GM23338 (cell line): ENCODE measurements around the gene KIF1A. TPM values are rescaled to one million over a fixed set of nuclear protein-coding genes. Genes with fewer than 3 reads are reported as not detected.

Experiments
- ATAC-seq: fragments of 200-7000 bp; cut with Tn5 transposase; 3 replicates; pipeline ENCODE4 v1.9.1; 2020
- DNase-seq: peaks from one replicate; pipeline ENCODE4 v3.0.0-alpha.2; 2015; ENCODE audit warnings: low spot score
- H2AFZ ChIP-seq: fragments of 200-600 bp; sonication (generic); 2 replicates; pipeline ENCODE4 v1.8.0; 2016; ENCODE audit warnings: antibody characterized with exemption, mild to moderate bottlenecking, moderate library complexity
- H3F3A ChIP-seq: fragments of 200-600 bp; sonication (generic); replicated peaks from 2 replicates; pipeline ENCODE4 v1.8.0; 2017; ENCODE audit warnings: antibody characterized with exemption, mixed run types, low read depth
- H3K27ac ChIP-seq: fragments of 200-600 bp; sonication (generic); 2 replicates; pipeline ENCODE4 v1.6.1; 2016; ENCODE audit warnings: low read depth
- H3K27me3 ChIP-seq: fragments of 200-600 bp; sonication (generic); 2 replicates; pipeline ENCODE4 v1.8.0; 2016; ENCODE audit warnings: mild to moderate bottlenecking, mixed run types, moderate library complexity; ENCODE audit not compliant: insufficient read depth
- H3K36me3 ChIP-seq: fragments of 200-600 bp; sonication (generic); 2 replicates; pipeline ENCODE4 v1.8.0; 2016; ENCODE audit warnings: mild to moderate bottlenecking; ENCODE audit not compliant: insufficient read depth
- H3K4me1 ChIP-seq: fragments of 200-600 bp; sonication (generic); 2 replicates; pipeline ENCODE4 v1.8.0; 2016; ENCODE audit warnings: mild to moderate bottlenecking, moderate library complexity; ENCODE audit not compliant: insufficient read depth
- H3K4me2 ChIP-seq: fragments of 200-600 bp; sonication (generic); 2 replicates; pipeline ENCODE4 v1.7.1; 2017; ENCODE audit warnings: mixed run types
- H3K4me3 ChIP-seq: fragments of 200-600 bp; sonication (generic); 2 replicates; pipeline ENCODE4 v1.6.1; 2016; ENCODE audit warnings: mixed run types
- H3K79me2 ChIP-seq: fragments of 200-600 bp; sonication (generic); replicated peaks from 2 replicates; pipeline ENCODE4 v1.8.0; 2017; ENCODE audit warnings: mild to moderate bottlenecking; ENCODE audit not compliant: insufficient read depth
- H3K9me2 ChIP-seq: fragments of 200-600 bp; sonication (generic); 2 replicates; pipeline ENCODE4 v1.8.0; 2017; ENCODE audit not compliant: insufficient read depth
- H4K20me1 ChIP-seq: fragments of 200-600 bp; sonication (generic); replicated peaks from 2 replicates; pipeline ENCODE4 v1.8.0; 2017; ENCODE audit warnings: mild to moderate bottlenecking; ENCODE audit not compliant: insufficient read depth
- H3K27ac Mint-ChIP-seq: 2 replicates; pipeline ENCODE4 v1.8.0; 2020; ENCODE audit warnings: inconsistent platforms, mild to moderate bottlenecking, moderate library complexity, mixed read lengths
- H3K27me3 Mint-ChIP-seq: 3 replicates; pipeline ENCODE4 v1.8.0; 2022; ENCODE audit warnings: low read depth, mild to moderate bottlenecking, moderate library complexity, mixed read lengths, inconsistent platforms; ENCODE audit not compliant: insufficient read depth, poor library complexity
- H3K36me3 Mint-ChIP-seq: 3 replicates; pipeline ENCODE4 v1.8.0; 2021; ENCODE audit warnings: low read depth, mild to moderate bottlenecking, inconsistent platforms, moderate library complexity, mixed read lengths
- H3K4me1 Mint-ChIP-seq: 3 replicates; pipeline ENCODE4 v1.8.0; 2020; ENCODE audit warnings: mild to moderate bottlenecking, inconsistent platforms, mixed read lengths
- H3K4me3 Mint-ChIP-seq: 3 replicates; pipeline ENCODE4 v1.8.0; 2021; ENCODE audit warnings: moderate library complexity, mild to moderate bottlenecking, inconsistent platforms, mixed read lengths
- H3K9me3 Mint-ChIP-seq: 3 replicates; pipeline ENCODE4 v1.8.0; 2020; ENCODE audit warnings: moderate library complexity, mild to moderate bottlenecking, inconsistent platforms, mixed read lengths
- CREB1 ChIP-seq: fragments of 250-450 bp; sonication (Bioruptor Pico); IDR thresholded peaks from 2 replicates; pipeline ENCODE4 v1.5.0; 2020; ENCODE audit warnings: low read depth, mild to moderate bottlenecking, moderate library complexity
- CTCF ChIP-seq, 2 experiments: fragments of 200-600 bp in 1 of 2; sonication (generic) in 1 of 2; conservative IDR thresholded peaks; 2 replicates each; pipeline versions ENCODE4 v1.5.1 to v1.6.1; 2016 to 2017; ENCODE audit warnings: antibody characterized with exemption in 2 of 2, low read depth in 2 of 2, mild to moderate bottlenecking in 2 of 2, moderate library complexity in 1 of 2
- ETS1 ChIP-seq: IDR thresholded peaks from 2 replicates; pipeline ENCODE4 v1.6.1; 2016; ENCODE audit warnings: antibody characterized with exemption
- EZH2 ChIP-seq: fragments of 200-600 bp; sonication (generic); IDR thresholded peaks from one replicate; pipeline ENCODE4 v1.8.0; 2017; ENCODE audit warnings: antibody characterized with exemption, mild to moderate bottlenecking, low read depth; ENCODE audit not compliant: unreplicated experiment
- EZH2phosphoT487 ChIP-seq: fragments of 200-600 bp; sonication (generic); IDR thresholded peaks from one replicate; pipeline ENCODE4 v1.8.1; 2018; ENCODE audit warnings: antibody characterized with exemption; ENCODE audit not compliant: unreplicated experiment
- JUNB ChIP-seq: IDR thresholded peaks from one replicate; pipeline ENCODE4 v1.6.1; 2016; ENCODE audit warnings: antibody characterized with exemption; ENCODE audit not compliant: unreplicated experiment
- NANOG ChIP-seq: IDR thresholded peaks from 2 replicates; pipeline ENCODE4 v1.6.1; 2016; ENCODE audit warnings: antibody characterized with exemption, borderline replicate concordance
- POLR2AphosphoS5 ChIP-seq: IDR thresholded peaks from 2 replicates; pipeline ENCODE4 v1.6.1; 2016; ENCODE audit warnings: antibody characterized with exemption, low read depth
- REST ChIP-seq: IDR thresholded peaks from one replicate; pipeline ENCODE4 v1.6.1; 2018; ENCODE audit warnings: antibody characterized with exemption; ENCODE audit not compliant: unreplicated experiment
- STAT1 ChIP-seq: IDR thresholded peaks from one replicate; pipeline ENCODE4 v1.6.1; 2016; ENCODE audit warnings: antibody characterized with exemption; ENCODE audit not compliant: unreplicated experiment
- ZNF114 ChIP-seq: fragments of 250-450 bp; sonication (Bioruptor Pico); IDR thresholded peaks from 2 replicates; pipeline ENCODE4 v1.5.0; 2020; ENCODE audit warnings: mild to moderate bottlenecking, moderate library complexity
- ZNF331 ChIP-seq: fragments of 250-450 bp; sonication (Bioruptor Pico); IDR thresholded peaks from 2 replicates; pipeline ENCODE4 v1.5.0; 2020; ENCODE audit warnings: low read depth, mild to moderate bottlenecking, moderate library complexity
- ZNF462 ChIP-seq: fragments of 250-450 bp; sonication (Bioruptor Pico); IDR thresholded peaks from 2 replicates; pipeline ENCODE4 v1.5.0; 2020; ENCODE audit warnings: mild to moderate bottlenecking, moderate library complexity
- polyA plus RNA-seq: library from polyadenylated mRNA; unstranded; fragments of >200 nt; fragmentation: Nextera tagmentation; extraction: Ambion mirVana; gene quantifications from 2 replicates; pipeline ENCODE4 v1.2.1, GENCODE V29; 2016
- total RNA-seq: library from RNA; depleted of rRNA; stranded (reverse); fragments of >200 nt; shearing (Covaris generic); gene quantifications from 2 replicates; pipeline ENCODE4 v1.2.3, GENCODE V29; 2014

The KIF1A gene
- total and polyA plus RNA-seq, 2 experiments from 2014 or later, result 169 to 214 TPM

GRCh38 chr2:240768216-240768615 lies 51.8 kb downstream of the KIF1A start:
- Mint-ChIP-seq H3K27ac (no peak overlapping the region), H3K9me3 (no peaks in the 10 kb centered on the region), H3K4me3 (no peak overlapping the region), H3K36me3 (peaks cover 84% of the 10 kb centered on the region), H3K27me3 (peaks cover 12% of the 10 kb centered on the region), H3K4me1 (no peaks in the 10 kb centered on the region)
- no peak for DNase-seq
- H3K36me3 ChIP-seq, result peaks cover 23% of the 10 kb centered on the region
- no peak overlapping the region for H3K27ac ChIP-seq
- H3K4me2 ChIP-seq, result no peak overlapping the region
- no peaks in the 10 kb centered on the region; the same call in 1 of the 2 replicates for H4K20me1 ChIP-seq
- H2AFZ ChIP-seq, result no peak overlapping the region
- TF ChIP-seq JUNB (no peak), STAT1 (no peak), ZNF114 (no peak), EZH2 (no peak), ETS1 (no peak), REST (no peak), EZH2phosphoT487 (no peak), CREB1 (CRISPR knock-in tag) (no peak), ZNF462 (CRISPR knock-in tag) (no peak), CTCF (conservative IDR thresholded peaks at IDR 0.05; ENCODE audit: low read depth in 2 of 2) (no peak), ZNF331 (CRISPR knock-in tag) (no peak), NANOG (no peak), POLR2AphosphoS5 (no peak)
- H3K9me2 ChIP-seq, result no peaks in the 10 kb centered on the region
- no peaks in the 10 kb centered on the region for H3K4me1 ChIP-seq
- no peaks in the 10 kb centered on the region for H3K27me3 ChIP-seq
- no peaks in the 10 kb centered on the region for H3F3A ChIP-seq
- no peaks in the 10 kb centered on the region for H3K79me2 ChIP-seq
- no peak for ATAC-seq
- no peak overlapping the region for H3K4me3 ChIP-seq
